Gastroesophageal sphincter (tissue), 4 donors: ENCODE data around the gene LANCL1. TPM values are rescaled to one million over a fixed set of nuclear protein-coding genes. Genes with fewer than 3 reads are reported as not detected.

ENCODE experiments used
- ATAC-seq: fragments of 150-250 bp; one replicate; pipeline ENCODE4 v1.9.1; 2016; ENCODE audit warnings: mild to moderate bottlenecking, moderate library complexity
- H3K27ac ChIP-seq, 4 donors: fragments of 200-600 bp; sonication (generic) in 3 of 4; 1 replicate in 3 of 4; 2 replicates in 1 of 4; pipeline ENCODE4 v1.5.1; 2016 to 2019
- H3K27me3 ChIP-seq: fragments of 200-600 bp; sonication (generic); one replicate; pipeline ENCODE4 v1.5.1; 2019
- H3K36me3 ChIP-seq, 2 donors: fragments of 200-600 bp; sonication (generic); one replicate each; pipeline ENCODE4 v1.5.1; 2019; ENCODE audit warnings: control low read depth in 1 of 2
- H3K4me1 ChIP-seq, 3 donors: fragments of 200-600 bp; sonication (generic); 1 replicate in 2 of 3; 2 replicates in 1 of 3; pipeline ENCODE4 v1.5.1; 2016 to 2019; ENCODE audit warnings: control low read depth in 2 of 3
- H3K4me3 ChIP-seq, 2 donors: fragments of 200-600 bp; sonication (generic); one replicate each; pipeline ENCODE4 v1.5.1; 2019; ENCODE audit warnings: mild to moderate bottlenecking in 1 of 2, moderate library complexity in 1 of 2
- H3K9me3 ChIP-seq, 3 donors: fragments of 200-600 bp; sonication (generic); one replicate each; pipeline ENCODE4 v1.5.1; 2017 to 2019; ENCODE audit warnings: control low read depth in 2 of 3
- EP300 ChIP-seq: sonication (generic); formaldehyde crosslinking; IDR thresholded peaks from one replicate; pipeline ENCODE4 v1.6.1; 2017; ENCODE audit warnings: antibody characterized with exemption, mild to moderate bottlenecking
- POLR2A ChIP-seq, 2 donors: fragments of 450-650 bp; IDR thresholded peaks; one replicate each; pipeline ENCODE4 v1.6.1; 2017; ENCODE audit warnings: antibody characterized with exemption in 2 of 2, mild to moderate bottlenecking in 2 of 2, moderate library complexity in 1 of 2
- POLR2AphosphoS5 ChIP-seq: sonication (generic); formaldehyde crosslinking; IDR thresholded peaks from one replicate; pipeline ENCODE4 v1.6.1; 2017; ENCODE audit warnings: antibody characterized with exemption
- WGBS, 2 donors: methylation state at CpG; one replicate each; pipeline ENCODE4 v1.1.5; 2018; ENCODE audit warnings: low coverage in 1 of 2; 5-methylcytosine and 5-hydroxymethylcytosine counted together
- total RNA-seq, 4 donors: library from RNA; depleted of rRNA; stranded (reverse); fragments of >200 nt; gene quantifications; one replicate each; pipeline ENCODE4 v1.1.0, GENCODE V29; 2016
- TF ChIP-seq, protein P1 (sequence below), 4 experiments: fragments of 200-600 bp in 2 of 4; fragments of 450-650 bp in 2 of 4; sonication (generic) in 1 of 4; IDR thresholded peaks; one replicate each; pipeline ENCODE4 v1.5.1; 2017 to 2019; ENCODE audit warnings: antibody characterized with exemption in 4 of 4, mild to moderate bottlenecking in 2 of 4, moderate library complexity in 2 of 4

LANCL1 gene
- total RNA-seq, 4 donors from 2014 or later = 33.0 to 44.4 (median 34.8) TPM

DNA sequence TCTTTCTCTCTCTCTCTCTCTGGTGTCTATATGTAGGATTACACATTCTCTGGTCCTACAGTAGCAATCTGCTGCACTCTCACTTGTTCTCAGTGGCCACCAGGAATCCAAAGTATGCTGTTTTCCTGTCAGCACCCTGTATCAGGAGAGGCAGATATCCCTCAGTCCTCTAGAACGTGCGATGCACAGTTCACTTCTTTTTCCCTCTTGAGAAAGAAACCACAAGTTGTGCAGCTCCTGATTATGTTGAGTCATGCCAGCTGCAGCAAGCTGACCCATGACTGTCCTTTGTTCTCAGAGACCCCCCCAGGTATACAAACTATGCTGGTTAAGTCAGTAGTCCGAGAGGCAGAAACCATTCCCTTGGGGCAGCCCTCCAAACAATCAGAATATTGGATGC is 54.6 kb downstream of the LANCL1 start:
- Histone ChIP-seq H3K4me1 (no peaks in the 10 kb centered on the region), H3K4me3 (no peak overlapping the region), H3K9me3 (peaks cover 0 to 32% (median 0%) of the 10 kb centered on the region in 3 donors), H3K36me3 (no peaks in the 10 kb centered on the region), H3K27ac (no peak overlapping the region), H3K27me3 (no peaks in the 10 kb centered on the region)
- 34% methylated on average over 3 of the region's 3 CpGs; no CpG with 5 or more reads in 1 of the 2 donors for WGBS, 2 donors
- ATAC-seq = no peak
- TF ChIP-seq POLR2A (IDR thresholded peaks at IDR 0.05) (no peak), POLR2AphosphoS5 (no peak), EP300 (no peak)
- TF ChIP-seq, protein P1, sequence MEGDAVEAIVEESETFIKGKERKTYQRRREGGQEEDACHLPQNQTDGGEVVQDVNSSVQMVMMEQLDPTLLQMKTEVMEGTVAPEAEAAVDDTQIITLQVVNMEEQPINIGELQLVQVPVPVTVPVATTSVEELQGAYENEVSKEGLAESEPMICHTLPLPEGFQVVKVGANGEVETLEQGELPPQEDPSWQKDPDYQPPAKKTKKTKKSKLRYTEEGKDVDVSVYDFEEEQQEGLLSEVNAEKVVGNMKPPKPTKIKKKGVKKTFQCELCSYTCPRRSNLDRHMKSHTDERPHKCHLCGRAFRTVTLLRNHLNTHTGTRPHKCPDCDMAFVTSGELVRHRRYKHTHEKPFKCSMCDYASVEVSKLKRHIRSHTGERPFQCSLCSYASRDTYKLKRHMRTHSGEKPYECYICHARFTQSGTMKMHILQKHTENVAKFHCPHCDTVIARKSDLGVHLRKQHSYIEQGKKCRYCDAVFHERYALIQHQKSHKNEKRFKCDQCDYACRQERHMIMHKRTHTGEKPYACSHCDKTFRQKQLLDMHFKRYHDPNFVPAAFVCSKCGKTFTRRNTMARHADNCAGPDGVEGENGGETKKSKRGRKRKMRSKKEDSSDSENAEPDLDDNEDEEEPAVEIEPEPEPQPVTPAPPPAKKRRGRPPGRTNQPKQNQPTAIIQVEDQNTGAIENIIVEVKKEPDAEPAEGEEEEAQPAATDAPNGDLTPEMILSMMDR (IDR thresholded peaks at IDR 0.05) = no peak

GRCh38 chr2:210412660-210413059 is 63.9 kb downstream of the LANCL1 start:
- H3K36me3 ChIP-seq = no peaks in the 10 kb centered on the region
- H3K4me1 ChIP-seq = no peaks in the 10 kb centered on the region
- WGBS, 2 donors = 92 to 100% methylated on average over 1 of the region's 1 CpG
- H3K4me3 ChIP-seq = no peak overlapping the region
- no peak overlapping the region for H3K27ac ChIP-seq
- TF ChIP-seq POLR2AphosphoS5 (no peak), EP300 (no peak), POLR2A (IDR thresholded peaks at IDR 0.05) (no peak)
- TF ChIP-seq, protein P1 (IDR thresholded peaks at IDR 0.05) = no peak
- peaks cover 0 to 12% (median 0%) of the 10 kb centered on the region in 3 donors for H3K9me3 ChIP-seq
- no peaks in the 10 kb centered on the region for H3K27me3 ChIP-seq
- no peak for ATAC-seq

GRCh38 chr2:210410542-210410941 is 66.0 kb downstream of the LANCL1 start:
- WGBS, 2 donors = 57 to 78% methylated on average over 1 of the region's 1 CpG
- ATAC-seq = no peak
- H3K4me3 ChIP-seq = no peak overlapping the region
- TF ChIP-seq POLR2A (IDR thresholded peaks at IDR 0.05) = no peak
- TF ChIP-seq, protein P1 (IDR thresholded peaks at IDR 0.05) = no peak
- no peak for TF ChIP-seq POLR2AphosphoS5
- TF ChIP-seq EP300 = no peak
- no peak overlapping the region for H3K27ac ChIP-seq
- no peaks in the 10 kb centered on the region for H3K36me3 ChIP-seq
- H3K9me3 ChIP-seq = peaks cover 0 to 12% (median 0%) of the 10 kb centered on the region in 3 donors
- H3K4me1 ChIP-seq = no peaks in the 10 kb centered on the region
- H3K27me3 ChIP-seq = no peaks in the 10 kb centered on the region

DNA sequence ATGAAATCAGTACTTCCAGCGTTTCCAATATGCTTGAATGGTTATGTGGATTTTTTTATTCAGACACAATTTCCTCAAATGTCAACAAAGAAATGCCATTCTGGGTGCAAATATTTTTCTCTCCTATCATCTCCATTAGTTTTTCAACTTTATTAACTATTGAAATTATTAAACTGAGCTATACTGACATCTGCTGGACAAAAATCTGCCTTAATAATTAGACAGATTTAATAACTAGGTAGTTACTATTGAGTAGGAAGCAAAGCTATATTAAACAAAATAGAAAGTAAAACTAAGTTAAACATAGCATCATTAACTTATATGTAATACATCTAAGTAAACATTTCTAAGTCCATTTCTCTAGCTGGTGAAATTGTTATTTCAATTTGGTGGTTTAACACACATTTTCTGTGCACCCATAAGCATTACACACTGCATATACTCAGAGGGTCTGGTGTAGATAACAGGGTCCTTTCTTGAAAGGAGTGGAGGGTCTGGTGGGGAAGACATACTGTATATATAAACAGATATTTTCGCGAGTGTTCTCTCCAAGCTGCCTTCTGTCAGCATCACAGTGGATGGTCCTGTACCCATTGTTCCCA is 77.0 kb downstream of the LANCL1 start:
- no peaks in the 10 kb centered on the region for H3K4me1 ChIP-seq
- no peaks in the 10 kb centered on the region for H3K36me3 ChIP-seq
- no peaks in the 10 kb centered on the region for H3K9me3 ChIP-seq
- no peak overlapping the region for H3K4me3 ChIP-seq
- H3K27me3 ChIP-seq = no peaks in the 10 kb centered on the region
- TF ChIP-seq, protein P1 (IDR thresholded peaks at IDR 0.05) = peak in 2 of 4 experiments; percentile 10 to 36
- no peak for TF ChIP-seq POLR2AphosphoS5
- 33 to 54% methylated on average over 3 of the region's 3 CpGs for WGBS, 2 donors
- no peak for ATAC-seq
- H3K27ac ChIP-seq = no peak overlapping the region

GRCh38 chr2:210392469-210392881 is 84.1 kb downstream of the LANCL1 start:
- Histone ChIP-seq H3K9me3 (no peaks in the 10 kb centered on the region), H3K4me3 (no peak overlapping the region), H3K4me1 (no peaks in the 10 kb centered on the region), H3K27ac (no peak overlapping the region), H3K27me3 (no peaks in the 10 kb centered on the region), H3K36me3 (no peaks in the 10 kb centered on the region)
- 46 to 66% methylated on average over 2 to 4 of the region's 4 CpGs for WGBS, 2 donors
- TF ChIP-seq POLR2A (IDR thresholded peaks at IDR 0.05) = no peak
- TF ChIP-seq POLR2AphosphoS5 = no peak
- no peak for TF ChIP-seq EP300
- TF ChIP-seq, protein P1 (IDR thresholded peaks at IDR 0.05) = no peak
- ATAC-seq = no peak
